HG03025 (cell line): ENCODE measurements around the gene DHX34.

ENCODE experiments used
- ATAC-seq: cut with Tn5 transposase; IDR thresholded peaks from one replicate; pipeline ENCODE4 v1.9.1; 2021; ENCODE audit warnings: mild to moderate bottlenecking, moderate library complexity; ENCODE audit not compliant: unreplicated experiment, low FRiP score

The DHX34 gene

GRCh38 chr19:47430041-47430802 is 81.1 kb downstream of the DHX34 start:
- ATAC-seq = no peak

GRCh38 chr19:47432091-47432490 is 83.0 kb downstream of the DHX34 start:
- ATAC-seq = no peak
